ENCODE data around the gene PSD4.

PSD4 gene

GRCh38 chr2:113173542-113174375 lies at the start of gene PSD4:
Gene PSD4 (plus strand): TSS chr2:113173971. CDS start chr2:113182457, 8,486 bp downstream.
- peak in 3 of 4 experiments; percentile 67 to 77 (median 72) for DNase-seq

GRCh38 chr2:113124181-113124961 lies 49.4 kb upstream of the PSD4 start:
- DNase-seq = no peak

- no peak for DNase-seq
These were observed 48.6 kb upstream of the PSD4 start for GRCh38 chr2:113124984-113125855.

GRCh38 chr2:113126845-113127645 lies 46.7 kb upstream of the PSD4 start, which contains the start of gene IL1RN:
Gene IL1RN (plus strand): TSS chr2:113127598. CDS start chr2:113127625, 27 bp downstream.
- DNase-seq = no peak

- no peak for DNase-seq
These were observed 45.9 kb upstream of the PSD4 start for GRCh38 chr2:113127646-113128570.

- DNase-seq = no peak
These were observed 44.2 kb upstream of the PSD4 start for GRCh38 chr2:113129519-113130078.

GRCh38 chr2:113131352-113132185 lies 42.2 kb upstream of the PSD4 start:
- DNase-seq = no peak

- DNase-seq = no peak
These were observed 41.3 kb upstream of the PSD4 start for GRCh38 chr2:113132414-113133021.

- DNase-seq = no peak
These were observed 39.8 kb upstream of the PSD4 start for GRCh38 chr2:113133704-113134598.

- DNase-seq = no peak
These were observed 39.1 kb upstream of the PSD4 start for GRCh38 chr2:113134717-113135116.

GRCh38 chr2:113135317-113135716 lies 38.5 kb upstream of the PSD4 start:
- DNase-seq = no peak

GRCh38 chr2:113136828-113137775 lies 36.7 kb upstream of the PSD4 start:
- DNase-seq = peak in 1 of 4 experiments; percentile 10

GRCh38 chr2:113137827-113138226 lies 35.9 kb upstream of the PSD4 start:
- no peak for DNase-seq

GRCh38 chr2:113138428-113139322 lies 35.1 kb upstream of the PSD4 start:
- DNase-seq = no peak

- DNase-seq = no peak
These were observed 32.3 kb upstream of the PSD4 start for GRCh38 chr2:113141451-113141850.

- no peak for DNase-seq
These were observed 31.5 kb upstream of the PSD4 start for GRCh38 chr2:113142290-113142689.
